HepG2 (cell line): ENCODE measurements around the gene GRID1.

Source experiments
- AHR ChIP-seq: IDR thresholded peaks from 2 replicates; pipeline ENCODE4 v1.6.1; 2018; ENCODE audit warnings: missing genetic modification reagents, missing compliant biosample characterization
- HDAC2 ChIP-seq: sonication (generic); formaldehyde crosslinking; IDR thresholded peaks from 2 replicates; pipeline ENCODE4 v1.4.0; 2020; ENCODE audit warnings: missing genetic modification reagents
- NR2F6 ChIP-seq, 2 experiments: IDR thresholded peaks; 2 replicates each; pipeline ENCODE4 v1.6.1; 2016; ENCODE audit warnings: antibody characterized with exemption in 1 of 2, mild to moderate bottlenecking in 1 of 2
- PHF8 ChIP-seq: sonication (generic); formaldehyde crosslinking; IDR thresholded peaks from 2 replicates; pipeline ENCODE4 v1.5.0; 2020; ENCODE audit warnings: missing genetic modification reagents
- POLR2A ChIP-seq, 2 experiments: IDR thresholded peaks; 2 replicates each; pipeline ENCODE4 v1.6.1; 2011; ENCODE audit warnings: low read depth in 2 of 2, low read length in 2 of 2, mild to moderate bottlenecking in 1 of 2, moderate library complexity in 1 of 2; ENCODE audit not compliant: insufficient read depth in 1 of 2
- RELA ChIP-seq: sonication (generic); formaldehyde crosslinking; IDR thresholded peaks from 2 replicates; pipeline ENCODE4 v1.4.0; 2020; ENCODE audit warnings: missing genetic modification reagents
- REXO4 ChIP-seq: sonication (generic); formaldehyde crosslinking; IDR thresholded peaks from 2 replicates; pipeline ENCODE4 v1.8.0; 2022; ENCODE audit warnings: missing genetic modification reagents, mild to moderate bottlenecking, borderline replicate concordance
- SIX4 ChIP-seq: sonication (generic); formaldehyde crosslinking; IDR thresholded peaks from 2 replicates; pipeline ENCODE4 v1.4.0; 2020; ENCODE audit warnings: missing genetic modification reagents
- SMARCE1 ChIP-seq: fragments of 450-650 bp; IDR thresholded peaks from 2 replicates; pipeline ENCODE4 v1.6.1; 2017; ENCODE audit warnings: borderline replicate concordance
- ZNF143 ChIP-seq: sonication (generic); formaldehyde crosslinking; IDR thresholded peaks from 2 replicates; pipeline ENCODE4 v1.4.0; 2020; ENCODE audit warnings: missing genetic modification reagents
- TF ChIP-seq, protein P1 (sequence below): sonication (generic); formaldehyde crosslinking; IDR thresholded peaks from 2 replicates; pipeline ENCODE4 v1.4.0; 2020; ENCODE audit warnings: missing genetic modification reagents
- TF ChIP-seq, protein P2 (sequence below), 2 experiments: sonication (generic) in 1 of 2; formaldehyde crosslinking in 1 of 2; IDR thresholded peaks; 2 replicates each; pipeline versions ENCODE4 v1.4.0 to v1.6.1; 2018 to 2020; ENCODE audit warnings: missing genetic modification reagents in 2 of 2, borderline replicate concordance in 1 of 2, low read depth in 1 of 2, mild to moderate bottlenecking in 1 of 2, missing biosample characterization in 1 of 2
- TF ChIP-seq, protein P3 (sequence below): sonication (generic); formaldehyde crosslinking; IDR thresholded peaks from 2 replicates; pipeline ENCODE4 v1.5.0; 2020; ENCODE audit warnings: mild to moderate bottlenecking, missing genetic modification reagents, moderate library complexity
- TF ChIP-seq, protein P4 (sequence below): sonication (generic); formaldehyde crosslinking; IDR thresholded peaks from 2 replicates; pipeline ENCODE4 v1.4.0; 2020; ENCODE audit warnings: mild to moderate bottlenecking, missing genetic modification reagents

DNA sequence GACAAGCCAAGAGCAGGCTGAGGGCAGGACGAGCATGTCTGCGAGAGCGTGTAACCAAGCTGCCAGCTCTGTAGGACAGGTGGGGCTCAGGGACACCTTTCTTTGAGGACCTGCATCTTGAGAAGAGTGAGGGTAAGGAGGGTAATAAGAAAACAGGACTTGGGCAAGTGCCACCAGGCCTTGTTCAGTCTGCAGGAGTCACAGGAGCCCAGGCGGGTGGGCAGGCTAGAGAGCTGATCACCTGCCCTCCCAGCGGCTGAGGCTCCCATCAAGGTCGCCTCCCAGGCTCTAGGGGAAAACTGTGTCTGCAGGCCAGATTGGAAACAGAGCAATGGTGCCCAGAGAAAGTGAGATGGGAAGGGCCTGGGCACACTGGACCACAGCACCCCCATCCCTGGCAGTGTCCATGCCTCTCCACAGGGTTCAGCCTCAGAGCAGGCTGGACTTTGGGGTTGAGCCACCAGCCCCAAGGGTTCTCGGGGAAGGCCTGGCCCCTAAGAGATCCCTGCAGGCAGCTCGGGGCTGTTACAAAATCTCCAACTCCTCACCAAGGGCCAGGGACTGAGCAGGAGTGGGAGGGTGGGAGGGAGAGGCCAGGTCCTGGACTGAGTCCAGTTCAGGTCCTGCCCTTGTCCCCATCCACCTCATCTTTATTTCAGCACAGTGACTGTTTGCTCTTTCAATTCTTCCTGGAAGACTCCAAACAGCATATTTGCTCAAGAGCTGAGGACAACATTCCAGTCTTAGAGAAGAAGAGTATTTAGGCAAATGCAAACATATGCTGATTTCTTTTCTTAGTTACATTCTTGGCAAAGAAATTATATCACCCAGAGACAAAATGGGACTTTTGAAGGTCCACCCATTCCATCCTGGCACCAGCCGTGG, 161.9 kb downstream of the GRID1 start:
- no peak for TF ChIP-seq PHF8 (CRISPR knock-in tag)
- no peak for TF ChIP-seq SIX4 (CRISPR knock-in tag)
- no peak for TF ChIP-seq SMARCE1
- TF ChIP-seq, protein P1, sequence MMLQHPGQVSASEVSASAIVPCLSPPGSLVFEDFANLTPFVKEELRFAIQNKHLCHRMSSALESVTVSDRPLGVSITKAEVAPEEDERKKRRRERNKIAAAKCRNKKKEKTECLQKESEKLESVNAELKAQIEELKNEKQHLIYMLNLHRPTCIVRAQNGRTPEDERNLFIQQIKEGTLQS (CRISPR knock-in tag) = no peak
- TF ChIP-seq POLR2A (IDR thresholded peaks at IDR 0.05; ENCODE audit: insufficient read depth in 1 of 2, low read depth in 2 of 2, low read length in 2 of 2) = no peak
- TF ChIP-seq, protein P2, sequence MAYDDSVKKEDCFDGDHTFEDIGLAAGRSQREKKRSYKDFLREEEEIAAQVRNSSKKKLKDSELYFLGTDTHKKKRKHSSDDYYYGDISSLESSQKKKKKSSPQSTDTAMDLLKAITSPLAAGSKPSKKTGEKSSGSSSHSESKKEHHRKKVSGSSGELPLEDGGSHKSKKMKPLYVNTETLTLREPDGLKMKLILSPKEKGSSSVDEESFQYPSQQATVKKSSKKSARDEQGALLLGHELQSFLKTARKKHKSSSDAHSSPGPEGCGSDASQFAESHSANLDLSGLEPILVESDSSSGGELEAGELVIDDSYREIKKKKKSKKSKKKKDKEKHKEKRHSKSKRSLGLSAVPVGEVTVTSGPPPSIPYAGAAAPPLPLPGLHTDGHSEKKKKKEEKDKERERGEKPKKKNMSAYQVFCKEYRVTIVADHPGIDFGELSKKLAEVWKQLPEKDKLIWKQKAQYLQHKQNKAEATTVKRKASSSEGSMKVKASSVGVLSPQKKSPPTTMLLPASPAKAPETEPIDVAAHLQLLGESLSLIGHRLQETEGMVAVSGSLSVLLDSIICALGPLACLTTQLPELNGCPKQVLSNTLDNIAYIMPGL (CRISPR knock-in tag; IDR thresholded peaks at IDR 0.05; ENCODE audit: borderline replicate concordance in 1 of 2, low read depth in 1 of 2) = no peak
- TF ChIP-seq NR2F6 (IDR thresholded peaks at IDR 0.05) = no peak
- no peak for TF ChIP-seq NR2F6 (CRISPR knock-in tag; IDR thresholded peaks at IDR 0.05)
- no peak for TF ChIP-seq REXO4 (CRISPR knock-in tag)
- TF ChIP-seq ZNF143 (CRISPR knock-in tag) = no peak
- TF ChIP-seq AHR (CRISPR knock-in tag) = no peak
- TF ChIP-seq, protein P3, sequence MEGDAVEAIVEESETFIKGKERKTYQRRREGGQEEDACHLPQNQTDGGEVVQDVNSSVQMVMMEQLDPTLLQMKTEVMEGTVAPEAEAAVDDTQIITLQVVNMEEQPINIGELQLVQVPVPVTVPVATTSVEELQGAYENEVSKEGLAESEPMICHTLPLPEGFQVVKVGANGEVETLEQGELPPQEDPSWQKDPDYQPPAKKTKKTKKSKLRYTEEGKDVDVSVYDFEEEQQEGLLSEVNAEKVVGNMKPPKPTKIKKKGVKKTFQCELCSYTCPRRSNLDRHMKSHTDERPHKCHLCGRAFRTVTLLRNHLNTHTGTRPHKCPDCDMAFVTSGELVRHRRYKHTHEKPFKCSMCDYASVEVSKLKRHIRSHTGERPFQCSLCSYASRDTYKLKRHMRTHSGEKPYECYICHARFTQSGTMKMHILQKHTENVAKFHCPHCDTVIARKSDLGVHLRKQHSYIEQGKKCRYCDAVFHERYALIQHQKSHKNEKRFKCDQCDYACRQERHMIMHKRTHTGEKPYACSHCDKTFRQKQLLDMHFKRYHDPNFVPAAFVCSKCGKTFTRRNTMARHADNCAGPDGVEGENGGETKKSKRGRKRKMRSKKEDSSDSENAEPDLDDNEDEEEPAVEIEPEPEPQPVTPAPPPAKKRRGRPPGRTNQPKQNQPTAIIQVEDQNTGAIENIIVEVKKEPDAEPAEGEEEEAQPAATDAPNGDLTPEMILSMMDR (CRISPR knock-in tag) = no peak
- TF ChIP-seq, protein P4, sequence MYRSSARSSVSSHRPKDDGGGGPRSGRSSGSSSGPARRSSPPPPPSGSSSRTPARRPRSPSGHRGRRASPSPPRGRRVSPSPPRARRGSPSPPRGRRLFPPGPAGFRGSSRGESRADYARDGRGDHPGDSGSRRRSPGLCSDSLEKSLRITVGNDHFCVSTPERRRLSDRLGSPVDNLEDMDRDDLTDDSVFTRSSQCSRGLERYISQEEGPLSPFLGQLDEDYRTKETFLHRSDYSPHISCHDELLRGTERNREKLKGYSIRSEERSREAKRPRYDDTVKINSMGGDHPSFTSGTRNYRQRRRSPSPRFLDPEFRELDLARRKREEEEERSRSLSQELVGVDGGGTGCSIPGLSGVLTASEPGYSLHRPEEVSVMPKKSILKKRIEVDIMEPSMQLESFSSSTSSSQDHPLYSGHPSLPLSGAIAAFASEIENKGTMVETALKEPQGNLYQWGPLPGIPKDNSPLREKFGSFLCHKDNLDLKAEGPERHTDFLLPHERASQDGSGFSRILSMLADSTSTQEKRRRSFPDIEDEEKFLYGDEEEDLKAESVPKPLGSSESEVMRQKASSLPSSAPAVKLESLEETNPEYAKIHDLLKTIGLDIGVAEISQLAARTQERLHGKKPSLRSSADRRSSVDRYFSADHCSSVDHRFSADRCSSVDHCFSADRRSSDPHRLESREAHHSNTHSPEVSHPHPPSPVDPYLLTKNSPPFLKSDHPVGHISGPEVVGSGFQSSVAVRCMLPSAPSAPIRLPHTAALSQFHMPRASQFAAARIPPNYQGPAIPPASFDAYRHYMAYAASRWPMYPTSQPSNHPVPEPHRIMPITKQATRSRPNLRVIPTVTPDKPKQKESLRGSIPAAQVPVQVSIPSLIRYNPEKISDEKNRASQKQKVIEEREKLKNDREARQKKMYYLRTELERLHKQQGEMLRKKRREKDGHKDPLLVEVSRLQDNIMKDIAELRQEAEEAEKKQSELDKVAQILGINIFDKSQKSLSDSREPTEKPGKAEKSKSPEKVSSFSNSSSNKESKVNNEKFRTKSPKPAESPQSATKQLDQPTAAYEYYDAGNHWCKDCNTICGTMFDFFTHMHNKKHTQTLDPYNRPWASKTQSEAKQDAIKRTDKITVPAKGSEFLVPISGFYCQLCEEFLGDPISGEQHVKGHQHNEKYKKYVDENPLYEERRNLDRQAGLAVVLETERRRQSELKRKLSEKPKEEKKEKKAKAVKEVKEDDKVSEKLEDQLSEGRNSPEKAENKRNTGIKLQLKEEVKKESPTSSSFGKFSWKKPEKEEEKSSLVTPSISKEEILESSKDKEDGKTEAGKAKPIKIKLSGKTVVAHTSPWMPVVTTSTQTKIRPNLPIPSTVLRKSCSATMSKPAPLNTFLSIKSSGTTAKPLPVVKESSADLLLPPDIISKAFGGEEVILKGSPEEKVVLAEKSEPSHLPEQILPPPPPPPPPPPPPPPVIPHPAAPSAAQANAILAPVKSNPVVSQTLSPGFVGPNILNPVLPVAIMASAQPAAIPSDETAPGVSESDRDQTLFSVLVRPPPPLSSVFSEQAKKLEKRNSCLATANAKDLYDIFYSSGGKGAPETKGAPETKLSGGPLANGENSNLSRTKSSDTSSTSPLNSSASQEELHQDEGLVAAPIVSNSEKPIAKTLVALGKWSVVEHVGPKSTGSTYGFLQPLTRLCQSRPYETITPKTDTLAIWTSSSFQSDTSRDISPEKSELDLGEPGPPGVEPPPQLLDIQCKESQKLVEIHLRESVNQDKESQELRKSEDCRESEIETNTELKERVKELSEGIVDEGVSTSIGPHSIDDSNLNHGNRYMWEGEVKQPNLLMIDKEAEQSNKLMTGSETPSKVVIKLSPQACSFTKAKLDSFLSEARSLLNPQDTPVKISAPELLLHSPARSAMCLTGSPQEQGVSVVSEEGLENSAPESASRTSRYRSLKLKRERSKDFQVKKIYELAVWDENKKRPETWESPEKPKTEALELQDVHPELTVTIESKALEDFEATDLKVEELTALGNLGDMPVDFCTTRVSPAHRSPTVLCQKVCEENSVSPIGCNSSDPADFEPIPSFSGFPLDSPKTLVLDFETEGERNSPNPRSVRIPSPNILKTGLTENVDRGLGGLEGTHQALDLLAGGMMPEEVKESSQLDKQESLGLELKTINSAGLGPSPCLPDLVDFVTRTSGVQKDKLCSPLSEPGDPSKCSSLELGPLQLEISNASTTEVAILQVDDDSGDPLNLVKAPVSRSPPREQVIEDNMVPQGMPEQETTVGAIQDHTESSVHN (CRISPR knock-in tag) = no peak
- no peak for TF ChIP-seq HDAC2
- TF ChIP-seq RELA (CRISPR knock-in tag) = no peak
